Activated CD4-positive, alpha-beta T cell treated with anti-CD3 and anti-CD28 coated beads, Interleukin-2, Interleukin-4, amounts not matched to agents 100 ng/mL and 50 ng/mL, durations not matched to agents 16 hours and 8 hours (primary cell): ENCODE measurements around the gene CPA3.
A peak's percentile ranks its signal among the peaks of the same experiment; 100 is the strongest.

ENCODE experiments used
- DNase-seq: peaks from one replicate; pipeline ENCODE4 v3.0.0-alpha.2; 2020; ENCODE audit warnings: low spot score

CPA3 gene

DNA sequence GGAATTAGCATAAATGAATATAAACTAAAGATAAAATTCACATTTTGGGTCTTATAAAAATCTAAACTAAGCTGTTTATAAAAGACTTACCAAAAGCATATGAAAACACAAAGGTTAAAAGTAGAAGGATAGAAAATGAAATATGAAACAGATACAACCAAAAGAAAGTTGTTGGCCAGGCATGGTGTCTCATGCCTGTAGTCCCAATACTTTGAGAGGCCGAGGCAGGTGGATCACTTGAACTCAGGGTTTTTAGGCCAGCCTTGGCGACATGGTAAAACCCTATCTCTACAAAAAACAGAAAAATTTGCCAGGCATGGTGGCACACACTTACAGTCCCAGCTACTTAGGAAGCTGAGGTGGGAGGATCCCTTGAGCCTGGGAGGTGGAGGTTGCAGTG is 51.0 kb downstream of the CPA3 start:
- DNase-seq, result no peak

- no peak for DNase-seq
Observed at GRCh38 chr3:148922467-148922866, 57.4 kb downstream of the CPA3 start.

DNA sequence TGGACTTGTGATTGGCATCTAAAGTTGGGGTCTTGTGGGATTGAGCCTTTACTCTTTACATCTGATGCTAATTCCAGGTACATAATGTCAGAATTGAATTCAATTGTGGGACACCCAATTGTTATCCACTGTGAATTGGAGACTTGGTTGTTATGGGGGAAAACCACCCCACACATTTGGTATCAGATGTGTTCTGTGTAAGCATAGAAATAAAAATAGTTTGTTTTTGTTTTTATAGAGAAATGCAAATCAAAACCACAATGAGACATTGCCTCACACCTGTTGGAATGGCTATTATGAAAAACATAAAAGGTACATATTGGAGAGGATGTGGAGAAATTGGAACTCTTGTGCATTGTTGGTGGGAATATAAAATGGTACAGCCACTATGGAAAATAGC is 58.5 kb downstream of the CPA3 start:
- no peak for DNase-seq

DNA sequence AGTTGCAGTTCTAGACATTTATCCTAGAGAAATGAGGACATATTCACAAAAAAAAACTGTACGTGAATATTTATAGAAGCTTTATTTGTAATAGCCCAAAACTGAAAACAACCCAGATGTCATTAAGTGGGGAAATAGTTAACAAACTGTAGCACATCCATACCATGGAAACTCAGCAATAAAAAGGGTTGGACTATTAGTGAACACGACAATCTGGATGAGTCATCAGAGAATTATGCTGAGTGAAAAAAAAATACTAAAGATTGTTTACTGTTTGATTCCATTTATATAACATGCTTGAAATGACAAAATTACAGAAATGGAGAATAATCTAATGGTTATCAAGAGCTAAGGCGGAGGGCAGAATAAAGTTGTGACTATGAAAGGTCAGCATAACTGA is 59.5 kb downstream of the CPA3 start:
- DNase-seq, result no peak

DNA sequence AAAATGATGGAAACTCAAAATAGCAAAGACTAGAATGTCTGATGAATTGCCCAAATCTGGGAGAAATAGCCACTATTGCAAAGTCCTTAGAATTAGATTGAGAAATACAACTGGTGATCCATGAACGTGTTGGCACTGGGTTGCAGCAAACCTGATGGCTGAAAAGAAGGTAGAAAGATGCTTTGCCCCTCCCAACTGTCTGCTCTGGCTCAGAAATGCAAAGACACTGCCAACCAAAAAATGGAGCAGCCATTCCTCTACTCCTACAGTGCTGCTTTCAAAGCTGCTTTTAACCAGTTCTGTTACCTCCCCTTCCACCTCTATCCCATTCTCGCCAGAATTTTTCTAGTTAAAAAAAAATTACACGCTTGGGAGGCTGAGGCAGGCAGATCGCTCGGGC is 60.7 kb downstream of the CPA3 start:
- no peak for DNase-seq

DNA sequence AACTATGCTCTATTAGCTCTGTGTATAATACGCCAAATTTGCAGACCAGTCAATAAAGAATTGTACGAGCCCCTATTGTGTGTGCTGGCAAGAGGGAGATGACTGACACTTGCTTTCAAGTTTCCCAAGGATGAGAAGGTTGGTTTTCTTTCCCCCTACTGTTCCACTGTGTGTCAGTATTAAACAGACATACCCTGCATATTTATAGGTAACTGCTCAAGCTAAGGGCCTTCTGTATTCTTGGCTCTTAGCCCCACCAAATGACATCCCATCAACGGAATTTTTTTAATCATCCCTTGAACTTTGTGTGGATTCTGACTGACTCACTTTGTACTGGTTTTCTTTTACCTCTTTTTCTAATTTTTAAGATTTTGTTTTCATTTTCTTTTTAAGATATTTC is 65.7 kb downstream of the CPA3 start:
- DNase-seq, result no peak

DNA sequence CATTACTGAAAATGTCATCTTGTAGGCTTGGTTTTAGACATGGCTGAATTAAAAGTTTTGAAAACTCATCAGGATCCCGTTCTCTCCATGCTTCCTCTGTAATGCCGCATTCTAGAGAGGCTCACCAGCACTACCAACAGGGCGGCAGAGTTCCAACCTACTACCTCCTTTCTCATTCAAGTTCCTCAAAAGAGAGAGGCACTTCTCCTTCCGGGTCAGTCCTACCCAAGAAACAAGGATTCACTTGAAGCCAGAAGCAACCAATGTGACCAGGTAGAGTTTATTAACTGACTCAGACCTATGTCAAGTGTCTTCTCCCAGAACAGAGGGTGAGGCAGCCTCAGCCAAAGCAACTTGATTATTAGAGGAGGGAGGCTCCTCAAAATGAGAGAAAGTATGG is 66.5 kb downstream of the CPA3 start:
- no peak for DNase-seq

DNA sequence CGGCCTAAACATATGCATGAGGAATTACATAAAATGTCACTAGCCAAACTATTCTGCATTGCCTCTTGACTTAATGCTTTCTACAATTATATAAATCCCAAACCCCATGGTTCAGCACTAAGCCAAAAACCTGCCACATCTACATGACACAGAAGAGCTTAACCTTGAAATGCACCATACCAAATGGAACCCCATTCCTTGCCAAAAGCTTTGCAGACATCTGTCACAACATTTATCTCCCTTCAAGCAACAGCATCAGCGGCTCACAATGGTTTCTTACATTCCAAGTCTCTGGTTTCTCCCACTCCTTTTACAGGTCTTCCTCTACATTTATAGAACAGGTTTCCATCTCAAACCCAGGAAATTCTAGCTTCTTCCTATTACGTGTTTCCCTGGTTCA is 67.9 kb downstream of the CPA3 start:
- DNase-seq, result no peak

DNA sequence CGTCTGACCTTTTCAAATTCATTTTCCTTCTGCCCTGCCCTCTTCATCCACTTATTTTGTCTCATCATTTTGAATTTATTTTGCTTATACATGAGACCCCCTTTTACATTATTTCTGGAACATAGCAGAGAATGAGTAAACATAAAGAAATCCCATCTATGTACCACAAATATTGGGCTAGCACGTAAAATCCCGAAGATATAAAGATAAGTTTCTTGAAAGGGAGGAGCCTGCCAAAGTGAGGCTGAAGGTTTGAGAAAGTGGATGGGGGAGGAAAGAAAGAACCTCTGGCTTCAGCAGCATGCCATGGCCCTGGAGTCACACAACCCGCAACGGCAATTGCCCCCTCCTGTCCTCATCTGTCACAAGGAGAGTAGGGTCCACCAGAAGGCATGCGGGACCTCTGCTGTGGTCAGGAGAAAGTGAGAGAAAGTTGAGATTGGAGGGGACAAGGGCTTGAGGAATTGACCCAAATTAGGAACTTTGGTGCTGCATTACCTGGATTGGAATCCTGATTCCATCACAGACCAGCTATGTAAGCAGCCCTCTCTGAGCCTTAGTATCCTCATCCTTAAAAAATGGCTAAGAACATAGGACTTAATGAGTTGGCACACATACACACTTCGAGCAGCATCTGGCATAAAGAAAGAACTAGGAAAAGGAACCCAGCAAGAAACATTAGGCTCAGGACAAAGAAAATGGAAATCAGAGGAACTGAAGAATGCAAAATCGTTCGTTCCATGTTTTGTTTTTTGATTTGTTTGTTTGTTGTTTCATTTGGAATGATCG is 72.6 kb downstream of the CPA3 start:
- no peak for DNase-seq

GRCh38 chr3:148938306-148938705 is 73.2 kb downstream of the CPA3 start:
- DNase-seq, result no peak

- no peak for DNase-seq
Observed at GRCh38 chr3:148938936-148939335, 73.8 kb downstream of the CPA3 start.

DNA sequence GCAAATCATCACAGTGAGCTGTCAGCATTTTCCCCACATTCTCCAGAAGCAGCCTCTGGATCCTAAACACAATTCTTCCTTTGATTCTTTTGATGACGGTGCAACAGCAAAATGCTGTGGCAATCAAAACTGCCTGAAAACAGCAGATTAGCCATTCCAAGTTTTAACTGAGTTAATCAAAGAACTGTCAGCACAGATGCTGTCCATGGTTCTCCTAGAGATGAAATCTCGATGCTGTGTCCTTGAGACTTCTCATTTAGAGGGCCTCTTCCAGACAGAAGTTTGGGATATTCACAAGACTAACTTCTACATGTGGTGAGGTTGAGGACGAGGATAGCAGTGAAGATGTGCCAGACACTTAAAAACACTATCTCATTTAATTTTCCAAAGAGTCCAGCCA is 75.9 kb downstream of the CPA3 start:
- DNase-seq, result no peak

DNA sequence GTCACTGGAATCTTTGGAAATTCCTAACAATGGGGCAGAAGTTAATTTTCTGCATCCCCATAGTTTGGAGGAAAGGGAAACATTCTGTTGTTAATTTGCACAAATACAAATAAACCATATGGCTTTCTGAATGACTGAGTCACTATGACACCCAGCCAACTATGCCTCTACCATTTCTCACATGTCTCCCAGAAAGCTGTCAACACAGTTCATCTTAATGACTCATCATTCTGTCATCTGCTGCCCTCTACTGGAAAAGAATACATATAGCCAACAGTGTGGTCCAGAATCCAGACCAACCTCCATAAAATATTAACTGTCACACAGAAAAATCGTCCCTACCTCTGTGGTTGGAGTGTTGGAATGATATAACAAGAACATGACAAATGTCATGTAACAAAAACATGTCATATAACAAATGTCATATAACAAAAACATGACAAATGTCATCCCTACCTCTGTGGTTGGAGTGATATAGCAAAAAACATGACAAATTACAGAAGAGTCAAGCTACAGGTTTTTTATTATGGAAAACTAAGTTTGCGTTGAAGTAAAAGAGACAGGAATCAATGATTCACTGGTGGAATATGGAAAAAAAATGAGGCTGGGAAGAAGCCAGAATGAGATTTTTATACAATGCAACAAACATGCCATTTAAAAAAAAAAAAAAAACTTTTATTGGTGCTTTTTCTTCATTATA is 78.6 kb downstream of the CPA3 start:
- DNase-seq, result peak; percentile 80

DNA sequence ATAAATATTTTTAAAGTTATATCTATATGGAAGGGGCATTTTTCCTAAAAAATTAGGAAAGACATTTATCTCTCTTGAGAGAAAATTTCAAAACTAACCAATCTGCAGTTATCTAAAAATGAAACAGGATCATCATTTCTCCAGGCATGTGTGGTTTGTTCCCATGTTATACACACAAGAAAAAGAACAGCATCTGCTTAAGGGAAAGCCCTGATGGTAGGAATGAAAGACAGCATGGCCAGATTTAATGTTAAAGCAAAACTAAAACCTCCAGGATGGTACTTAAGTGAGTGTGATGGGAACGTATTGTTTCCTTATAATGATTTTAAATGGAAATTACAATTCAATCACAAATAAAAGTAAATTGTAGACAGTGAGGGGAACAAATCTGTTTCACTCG is 80.0 kb downstream of the CPA3 start:
- no peak for DNase-seq
